Activated T-cell treated with anti-CD3 and anti-CD28 coated beads, Interleukin-2, amount 50 U/mL, for 72 hours (primary cell): ENCODE measurements around the gene PEAK1. TPM values are rescaled to one million over a fixed set of nuclear protein-coding genes. Genes with fewer than 3 reads are reported as not detected.
"Not testable (repeated sequence)": the region's sequence is repeated elsewhere in the genome, so short reads cannot be mapped to it uniquely, and the experiment has no call there.

Source experiments
- ATAC-seq, 2 donors: fragments of 150-1000 bp; cut with Tn5 transposase; replicated peaks in 1 of 2; 2 replicates each; pipeline ENCODE4 v1.10.0; 2021; ENCODE audit warnings: moderate library complexity in 2 of 2, mild to moderate bottlenecking in 1 of 2
- DNase-seq, 2 donors: peaks; one replicate each; pipeline ENCODE4 v3.0.0; 2021 to 2022; ENCODE audit warnings: mixed read lengths in 1 of 2
- H3K27ac Mint-ChIP-seq: one replicate; pipeline ENCODE4 v1.8.0; 2022; ENCODE audit warnings: mild to moderate bottlenecking, moderate library complexity, mixed read lengths
- H3K27me3 Mint-ChIP-seq: one replicate; pipeline ENCODE4 v1.8.0; 2022; ENCODE audit warnings: low read depth, mixed read lengths
- H3K36me3 Mint-ChIP-seq, 2 donors: one replicate each; pipeline ENCODE4 v1.8.0; 2022; ENCODE audit warnings: mixed read lengths in 2 of 2, mild to moderate bottlenecking in 1 of 2; ENCODE audit not compliant: insufficient read depth in 2 of 2
- H3K4me1 Mint-ChIP-seq: one replicate; pipeline ENCODE4 v1.8.0; 2022; ENCODE audit warnings: low read depth, mixed read lengths
- H3K4me3 Mint-ChIP-seq, 2 donors: one replicate each; pipeline ENCODE4 v1.8.0; 2022; ENCODE audit warnings: mild to moderate bottlenecking in 2 of 2, mixed read lengths in 2 of 2, moderate library complexity in 2 of 2
- H3K9me3 Mint-ChIP-seq, 2 donors: one replicate each; pipeline ENCODE4 v1.8.0; 2022; ENCODE audit warnings: mixed read lengths in 2 of 2
- total RNA-seq, 2 donors: library from RNA; stranded (reverse); gene quantifications; one replicate each; pipeline ENCODE4 v1.2.3, GENCODE V29; 2022

The PEAK1 gene
- total RNA-seq, 2 donors from 2014 or later: 33.6 to 45.7 TPM

DNA sequence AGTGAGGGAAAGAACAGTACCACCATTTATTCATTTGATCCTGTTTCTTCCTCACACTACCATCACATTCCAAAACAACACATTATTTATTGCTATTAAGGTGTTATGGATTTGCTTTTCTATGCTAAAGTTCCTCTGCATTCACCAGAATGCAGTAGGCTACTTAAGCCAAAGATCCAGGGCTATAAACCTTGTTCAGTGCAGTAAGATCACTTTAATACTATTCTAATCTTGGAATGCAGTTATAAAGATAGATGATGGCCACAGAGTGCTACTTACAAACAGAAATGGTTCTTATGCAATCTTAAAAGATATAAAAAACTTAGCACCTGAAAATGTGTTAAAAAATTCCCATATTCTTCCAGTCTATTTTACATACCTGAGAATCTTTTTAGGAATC is 241.5 kb downstream of the PEAK1 start:
- Mint-ChIP-seq H3K4me1 (peaks cover 42% of the 10 kb centered on the region), H3K27ac (no peak overlapping the region), H3K4me3 (no peak overlapping the region), H3K9me3 (no peaks in the 10 kb centered on the region), H3K36me3 (peaks cover 0 to 3% of the 10 kb centered on the region in 2 donors), H3K27me3 (no peaks in the 10 kb centered on the region)
- ATAC-seq (no peak), DNase-seq (no peak)

DNA sequence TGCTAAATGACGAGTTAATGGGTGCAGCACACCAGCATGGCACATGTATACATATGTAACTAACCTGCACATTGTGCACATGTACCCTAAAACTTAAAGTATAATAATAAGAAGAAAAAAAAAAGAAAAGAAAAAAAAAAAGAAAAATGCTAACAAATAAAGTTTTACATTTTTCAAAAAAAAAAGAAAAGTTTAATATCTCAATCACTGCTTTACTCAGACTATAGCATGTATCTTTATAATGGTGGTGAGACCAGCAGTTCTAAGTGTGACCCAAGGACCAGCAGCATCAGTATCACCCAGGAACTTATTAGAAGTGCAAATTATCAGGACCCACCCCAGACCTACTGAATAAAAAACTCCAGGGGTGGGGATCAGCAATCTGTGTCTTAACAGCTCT is 243.8 kb downstream of the PEAK1 start:
- not testable (repeated sequence) for H3K4me3 Mint-ChIP-seq, H3K27me3 Mint-ChIP-seq, ATAC-seq, DNase-seq, H3K9me3 Mint-ChIP-seq, H3K27ac Mint-ChIP-seq, H3K36me3 Mint-ChIP-seq
- peaks cover 26% of the 10 kb centered on the region for H3K4me1 Mint-ChIP-seq

DNA sequence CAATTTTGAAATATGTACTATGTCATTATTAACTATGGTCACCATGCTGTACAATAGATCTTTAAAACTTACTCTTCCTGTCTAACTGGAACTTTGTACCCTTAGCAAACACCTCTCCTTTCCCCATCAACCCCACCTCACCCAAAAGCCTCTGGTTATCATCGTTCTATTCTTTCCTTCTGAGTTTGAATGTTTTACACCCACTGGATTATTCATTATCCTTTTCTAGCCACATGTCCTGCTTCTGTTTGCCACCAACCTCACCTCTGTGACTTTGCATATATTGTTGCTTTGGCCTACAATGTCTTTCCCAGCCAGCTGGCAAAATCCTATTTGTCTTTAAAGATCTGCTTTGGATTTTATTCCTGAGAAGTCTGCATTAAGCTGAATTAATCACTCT is 246.4 kb downstream of the PEAK1 start:
- no peaks in the 10 kb centered on the region for H3K27me3 Mint-ChIP-seq
- DNase-seq (no peak), ATAC-seq (no peak)
- H3K27ac Mint-ChIP-seq: no peak overlapping the region
- peaks cover 0 to 3% of the 10 kb centered on the region in 2 donors for H3K36me3 Mint-ChIP-seq
- no peak overlapping the region for H3K4me3 Mint-ChIP-seq
- no peaks in the 10 kb centered on the region for H3K4me1 Mint-ChIP-seq
- peaks cover 0 to 3% of the 10 kb centered on the region in 2 donors for H3K9me3 Mint-ChIP-seq

DNA sequence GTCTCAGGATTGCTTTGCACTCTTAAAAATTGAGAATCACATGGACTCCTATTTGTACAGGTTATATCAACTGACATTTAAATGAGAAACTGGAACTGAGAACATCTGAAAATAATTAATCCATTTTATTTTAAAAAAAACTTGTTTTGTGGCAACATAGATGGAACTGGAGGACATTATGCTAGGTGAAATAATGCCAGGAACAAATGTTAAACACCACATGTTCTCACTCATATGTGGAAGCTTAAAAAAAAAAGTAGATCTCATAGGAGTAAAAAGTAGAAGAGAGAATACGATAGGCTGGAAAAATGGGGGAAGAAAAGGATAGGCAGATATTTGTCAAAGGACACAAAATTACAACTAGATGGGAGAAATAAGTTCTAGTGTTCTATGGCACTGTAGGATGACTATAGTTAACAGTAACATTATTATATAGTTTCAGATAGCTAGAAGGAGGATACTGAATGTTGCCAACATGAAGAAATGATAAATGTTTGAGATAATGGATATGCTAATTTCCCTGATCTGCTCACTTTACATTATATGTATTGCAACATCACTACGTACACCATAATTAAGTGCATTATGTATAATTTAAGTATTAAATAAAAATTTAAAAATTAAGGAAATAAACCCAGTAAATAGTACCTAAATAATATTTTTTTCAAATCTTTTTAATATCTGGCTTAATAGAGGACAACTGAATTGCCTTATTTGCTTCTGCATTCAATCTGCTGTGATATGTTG is 248.5 kb downstream of the PEAK1 start:
- Mint-ChIP-seq H3K27me3 (no peaks in the 10 kb centered on the region), H3K27ac (no peak overlapping the region), H3K9me3 (peaks cover 0 to 3% of the 10 kb centered on the region in 2 donors), H3K36me3 (no peaks in the 10 kb centered on the region), H3K4me1 (no peaks in the 10 kb centered on the region), H3K4me3 (no peak overlapping the region)
- no peak for DNase-seq
- no peak for ATAC-seq

DNA sequence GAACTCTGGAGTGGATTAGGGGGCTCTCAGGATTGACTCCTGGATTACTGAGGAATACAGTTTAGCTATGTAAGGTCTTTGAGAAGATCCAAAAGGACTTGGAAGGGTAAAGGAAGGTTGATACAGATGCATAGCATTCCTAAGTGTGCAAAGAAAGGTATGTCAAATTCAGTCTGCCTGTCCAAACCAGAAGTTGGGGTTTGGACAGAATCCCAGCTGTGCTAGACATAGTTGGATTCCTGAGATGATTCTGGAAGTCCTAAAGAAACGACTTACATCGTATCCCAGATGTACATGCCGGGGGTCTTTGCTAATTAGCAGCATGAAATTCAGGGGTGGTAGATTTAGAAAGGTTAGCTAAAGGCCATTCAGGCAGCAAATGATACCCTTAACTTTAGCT is 251.3 kb downstream of the PEAK1 start:
- ATAC-seq (no peak), DNase-seq (no peak)
- no peak overlapping the region for H3K4me3 Mint-ChIP-seq
- H3K9me3 Mint-ChIP-seq: peaks cover 0 to 3% of the 10 kb centered on the region in 2 donors
- H3K36me3 Mint-ChIP-seq: no peaks in the 10 kb centered on the region
- no peaks in the 10 kb centered on the region for H3K27me3 Mint-ChIP-seq
- H3K27ac Mint-ChIP-seq: no peak overlapping the region
- peaks cover 10% of the 10 kb centered on the region for H3K4me1 Mint-ChIP-seq

DNA sequence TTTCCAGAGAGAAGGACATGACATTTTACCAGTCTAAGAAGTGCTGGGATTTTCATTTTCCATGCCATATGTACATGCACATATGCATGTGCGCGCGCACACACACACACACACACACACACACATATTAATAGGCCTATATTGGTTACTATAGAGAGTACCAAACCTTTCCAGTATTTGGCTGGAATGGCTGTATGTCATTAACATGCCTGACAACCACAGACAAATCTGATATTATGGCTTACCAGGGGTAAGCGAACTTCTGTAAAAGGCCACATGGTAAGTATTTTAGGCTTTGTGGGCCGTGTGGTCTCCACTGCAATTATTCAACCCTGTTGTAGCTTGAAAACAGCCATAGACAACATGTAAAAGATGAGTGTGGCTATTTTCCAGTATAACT is 251.8 kb downstream of the PEAK1 start:
- Mint-ChIP-seq H3K9me3 (peaks cover 0 to 3% of the 10 kb centered on the region in 2 donors), H3K27me3 (no peaks in the 10 kb centered on the region), H3K27ac (no peak overlapping the region), H3K36me3 (no peaks in the 10 kb centered on the region), H3K4me3 (no peak overlapping the region), H3K4me1 (peaks cover 13% of the 10 kb centered on the region)
- no peak for ATAC-seq
- no peak for DNase-seq

DNA sequence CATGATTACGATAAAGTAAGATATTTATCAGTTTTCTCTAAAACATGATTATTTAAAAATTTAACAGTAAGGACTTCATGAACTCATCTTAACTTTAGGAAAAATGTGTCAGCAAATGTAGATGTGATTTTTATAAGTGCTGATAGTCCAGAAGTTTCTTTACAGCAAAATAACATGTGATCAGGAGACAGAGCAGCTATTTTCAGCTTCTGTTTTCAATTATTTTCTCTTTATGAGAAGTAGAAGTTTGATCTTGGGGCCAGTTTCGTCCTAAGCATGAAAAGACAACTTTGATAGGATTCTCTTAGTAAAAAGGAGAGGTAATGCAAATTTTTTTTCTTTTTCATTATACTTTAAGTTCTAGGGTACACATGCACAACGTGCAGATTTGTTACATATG is 252.5 kb downstream of the PEAK1 start:
- H3K27ac Mint-ChIP-seq: no peak overlapping the region
- ATAC-seq (no peak), DNase-seq (no peak)
- peaks cover 13% of the 10 kb centered on the region for H3K4me1 Mint-ChIP-seq
- no peak overlapping the region for H3K4me3 Mint-ChIP-seq
- no peaks in the 10 kb centered on the region for H3K27me3 Mint-ChIP-seq
- H3K9me3 Mint-ChIP-seq: peaks cover 0 to 3% of the 10 kb centered on the region in 2 donors
- no peaks in the 10 kb centered on the region for H3K36me3 Mint-ChIP-seq

DNA sequence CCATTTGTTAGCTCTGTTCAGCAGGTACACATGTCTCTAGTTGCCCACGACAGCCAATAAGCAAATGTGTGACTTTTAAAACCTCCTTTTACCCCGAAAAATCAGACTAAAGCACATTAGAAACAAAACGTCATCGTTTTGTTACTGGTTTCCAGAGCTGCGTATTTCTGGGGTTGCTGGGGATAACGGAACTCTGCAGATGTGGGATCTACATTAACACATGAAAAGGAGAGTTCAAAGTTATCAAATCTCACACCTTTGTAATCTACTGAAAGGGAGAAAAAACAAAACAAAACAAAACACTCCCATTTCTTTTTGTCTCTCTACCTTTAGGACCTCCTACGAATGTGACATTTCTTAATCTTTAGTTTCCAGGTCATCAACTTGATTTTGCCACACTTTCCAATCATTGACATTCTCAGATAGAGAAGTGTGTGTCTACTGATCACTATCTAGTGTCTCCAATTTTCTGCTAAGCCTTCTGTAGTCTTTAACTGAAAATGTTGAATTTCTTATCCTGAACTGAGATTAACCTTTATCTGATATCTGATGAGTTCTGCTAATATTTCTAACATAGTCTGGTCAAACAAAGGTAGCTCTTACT is 256.0 kb downstream of the PEAK1 start:
- ATAC-seq (no peak), DNase-seq (no peak)
- Mint-ChIP-seq H3K4me3 (no peak overlapping the region), H3K27me3 (no peaks in the 10 kb centered on the region), H3K27ac (no peak overlapping the region), H3K9me3 (no peaks in the 10 kb centered on the region), H3K4me1 (peaks cover 38% of the 10 kb centered on the region), H3K36me3 (no peaks in the 10 kb centered on the region)

DNA sequence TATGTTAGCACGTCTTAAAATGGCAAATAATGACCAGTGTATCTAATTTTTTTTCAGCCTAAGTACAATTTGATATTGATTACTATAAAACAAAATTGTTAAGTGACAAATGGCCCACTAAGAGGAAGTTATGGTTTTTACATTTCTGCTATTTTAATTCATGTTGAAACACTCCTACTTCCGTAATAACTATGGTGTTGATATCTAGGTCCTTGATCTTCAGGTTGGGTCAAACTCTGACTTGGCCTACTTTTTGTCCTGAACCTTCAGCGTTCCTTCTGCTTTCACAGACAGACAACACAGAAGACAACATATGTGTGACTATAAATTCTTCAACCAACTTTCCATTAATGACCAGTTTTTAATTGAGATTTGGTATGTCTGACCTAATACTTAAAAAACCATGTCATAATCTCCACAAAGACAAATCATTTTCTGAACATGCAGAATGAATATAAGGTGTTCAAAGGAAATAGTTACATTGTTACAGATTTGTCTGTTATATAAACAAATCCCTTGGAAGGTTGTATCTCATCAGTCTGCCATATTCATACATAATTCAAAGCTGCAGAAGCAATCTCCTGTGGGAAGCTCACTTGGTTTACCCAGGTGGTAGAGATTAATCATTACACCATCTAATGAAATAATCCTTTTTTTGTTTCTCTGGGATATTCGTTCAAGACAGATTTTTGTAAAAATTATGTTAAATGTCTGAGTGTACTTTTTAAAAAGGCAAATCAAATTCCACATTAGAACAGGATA is 256.9 kb downstream of the PEAK1 start:
- Mint-ChIP-seq H3K4me1 (peaks cover 38% of the 10 kb centered on the region), H3K36me3 (no peaks in the 10 kb centered on the region), H3K9me3 (no peaks in the 10 kb centered on the region), H3K4me3 (no peak overlapping the region), H3K27me3 (no peaks in the 10 kb centered on the region), H3K27ac (no peak overlapping the region)
- DNase-seq (no peak), ATAC-seq (no peak)

DNA sequence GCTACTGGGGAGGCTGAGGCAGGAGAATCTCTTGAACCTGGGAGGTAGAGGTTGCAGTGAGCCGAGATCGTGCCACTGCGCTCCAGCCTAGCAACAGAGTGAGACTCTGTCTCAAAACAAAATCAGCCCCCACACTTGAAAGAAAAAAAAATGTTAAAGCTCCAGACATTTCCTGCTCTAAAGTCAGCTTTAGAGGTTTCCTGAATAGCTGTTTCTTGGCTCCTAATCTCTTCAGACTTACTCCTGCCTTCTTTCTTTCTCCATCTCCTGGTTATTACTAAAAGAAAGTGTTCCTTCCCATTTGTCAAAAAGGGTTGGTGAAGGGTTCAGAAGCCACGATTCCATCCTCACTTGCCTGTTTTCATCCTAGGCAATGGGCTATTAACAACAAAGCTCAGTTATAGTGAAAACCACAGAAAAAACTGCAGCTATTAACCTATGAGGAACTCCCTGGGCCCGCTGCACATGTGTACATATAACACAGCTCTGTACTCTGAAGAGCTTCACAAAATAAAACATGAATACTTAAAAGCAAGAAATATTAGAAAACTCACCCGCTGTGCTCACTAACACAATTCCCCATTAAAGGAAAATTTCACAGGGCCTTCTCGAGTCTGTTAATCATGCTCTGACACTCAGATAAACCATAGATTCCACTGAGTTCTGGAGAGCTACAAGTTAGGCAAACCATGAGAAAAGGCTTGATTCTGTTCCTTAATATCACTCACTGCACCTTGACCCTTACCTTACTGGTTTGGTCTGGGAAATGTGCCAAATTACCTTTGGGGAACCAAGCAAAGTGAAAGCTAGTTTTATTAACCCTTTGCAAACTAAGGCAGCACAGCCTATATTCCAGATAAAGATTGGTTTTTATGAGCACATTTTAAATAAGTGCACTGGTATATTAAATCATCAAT is 259.1 kb downstream of the PEAK1 start:
- H3K4me1 Mint-ChIP-seq: peaks cover 38% of the 10 kb centered on the region
- H3K27me3 Mint-ChIP-seq: no peaks in the 10 kb centered on the region
- DNase-seq (no peak), ATAC-seq (no peak)
- H3K36me3 Mint-ChIP-seq: no peaks in the 10 kb centered on the region
- H3K4me3 Mint-ChIP-seq: peak overlapping the region; percentile 9 to 69
- H3K27ac Mint-ChIP-seq: peak overlapping the region; percentile 87
- no peaks in the 10 kb centered on the region for H3K9me3 Mint-ChIP-seq

DNA sequence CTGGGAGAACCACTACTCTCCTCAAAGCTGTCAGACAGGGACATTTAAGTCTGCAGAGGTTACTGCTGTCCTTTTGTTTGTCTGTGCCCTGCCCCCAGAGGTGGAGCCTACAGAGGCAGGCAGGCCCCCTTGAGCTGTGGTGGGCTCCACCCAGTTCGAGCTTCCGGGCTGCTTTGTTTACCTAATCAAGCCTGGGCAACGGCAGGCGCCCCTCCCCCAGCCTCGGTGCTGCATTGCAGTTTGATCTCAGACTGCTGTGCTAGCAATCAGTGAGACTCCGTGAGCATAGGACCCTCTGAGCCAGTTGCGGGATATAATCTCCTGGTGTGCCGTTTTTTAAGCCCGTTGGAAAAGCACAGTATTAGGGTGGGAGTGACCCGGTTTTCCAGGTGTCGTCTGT is 263.9 kb downstream of the PEAK1 start:
- not testable (repeated sequence) for H3K4me3 Mint-ChIP-seq, H3K27me3 Mint-ChIP-seq, DNase-seq, H3K27ac Mint-ChIP-seq, H3K36me3 Mint-ChIP-seq, H3K9me3 Mint-ChIP-seq, ATAC-seq
- H3K4me1 Mint-ChIP-seq: peaks cover 13% of the 10 kb centered on the region

DNA sequence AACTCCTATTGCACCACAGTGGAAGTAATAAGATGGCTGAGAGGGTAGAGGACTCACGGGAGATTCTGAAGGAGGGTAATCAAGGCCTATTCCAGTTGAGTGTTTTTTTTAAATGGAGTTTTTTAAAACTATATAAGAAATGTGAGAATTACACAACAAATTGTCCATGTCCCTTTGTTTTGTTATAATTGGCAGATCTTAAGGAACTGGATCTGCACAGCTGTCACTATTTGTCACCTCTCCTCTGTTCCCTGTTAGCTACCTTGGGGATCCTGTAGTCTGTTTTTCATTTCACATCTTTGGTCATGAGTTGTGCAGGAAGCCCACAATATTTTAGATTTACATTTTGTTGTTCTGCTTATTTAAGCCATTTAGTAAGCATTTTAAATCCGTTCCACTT is 271.7 kb downstream of the PEAK1 start:
- H3K4me1 Mint-ChIP-seq: no peaks in the 10 kb centered on the region
- H3K36me3 Mint-ChIP-seq: peaks cover 0 to 5% of the 10 kb centered on the region in 2 donors
- H3K4me3 Mint-ChIP-seq: no peak overlapping the region
- no peaks in the 10 kb centered on the region for H3K9me3 Mint-ChIP-seq
- no peak overlapping the region for H3K27ac Mint-ChIP-seq
- ATAC-seq: no peak
- H3K27me3 Mint-ChIP-seq: no peaks in the 10 kb centered on the region
- DNase-seq: no peak
